Panc1 (cell line): ENCODE measurements around the gene ADRB1. TPM values are rescaled to one million over a fixed set of nuclear protein-coding genes. Genes with fewer than 3 reads are reported as not detected.
A peak's percentile ranks its signal among the peaks of the same experiment; 100 is the strongest.

Source experiments
- ATAC-seq: fragments of 200-7000 bp; cut with Tn5 transposase; 2 replicates; pipeline ENCODE4 v1.9.1; 2020; ENCODE audit warnings: mild to moderate bottlenecking, moderate library complexity
- BruUV-seq: library from RNA; stranded (reverse); fragments of 400-500 nt; replicated peaks from 2 replicates; lab custom pipeline; 2021; lab: Mats Ljungman, UMichigan
- CTCF ChIA-PET: fragments of 300-600 bp; sonication (Branson Sonifier 250); formaldehyde crosslinking; loops from one replicate; lab custom pipeline; 2022; ENCODE audit warnings: antibody characterized with exemption; lab: Charles Lee
- POLR2A ChIA-PET: fragments of 300-600 bp; sonication (Branson Sonifier 250); formaldehyde crosslinking; loops from one replicate; lab custom pipeline; 2022; ENCODE audit warnings: antibody characterized with exemption; lab: Charles Lee
- DNase-seq: peaks from one replicate; pipeline ENCODE4 v3.0.0-alpha.2; 2010; ENCODE audit warnings: low read depth, low spot score
- H3K27ac ChIP-seq: 2 replicates; pipeline ENCODE4 v1.5.1; 2011; ENCODE audit warnings: mild to moderate bottlenecking, low read length, inconsistent platforms
- H3K27me3 ChIP-seq: fragments of 200-500 bp; sonication (Bioruptor generic); 2 replicates; pipeline ENCODE4 v1.6.0; 2014; ENCODE audit warnings: low read length, inconsistent platforms; ENCODE audit not compliant: control insufficient read depth, insufficient read depth
- H3K36me3 ChIP-seq: fragments of 200-500 bp; sonication (Bioruptor generic); 2 replicates; pipeline ENCODE4 v1.5.1; 2014; ENCODE audit warnings: inconsistent platforms, mild to moderate bottlenecking, low read length, moderate library complexity; ENCODE audit not compliant: control insufficient read depth, insufficient read depth
- H3K4me1 ChIP-seq: 2 replicates; pipeline ENCODE4 v1.5.1; 2011; ENCODE audit warnings: inconsistent platforms, mild to moderate bottlenecking, low read length, moderate library complexity; ENCODE audit not compliant: control insufficient read depth, insufficient read depth
- H3K4me3 ChIP-seq, 2 experiments: 2 replicates each; pipeline ENCODE4 v1.5.1; 2011 to 2012; ENCODE audit warnings: low read depth in 2 of 2, low read length in 2 of 2, mild to moderate bottlenecking in 2 of 2, inconsistent platforms in 1 of 2, moderate library complexity in 1 of 2
- H3K9me3 ChIP-seq: fragments of 200-500 bp; sonication (Bioruptor generic); 2 replicates; pipeline ENCODE4 v1.5.1; 2014; ENCODE audit warnings: low read depth, mild to moderate bottlenecking, inconsistent platforms, low read length, moderate library complexity; ENCODE audit not compliant: control insufficient read depth, insufficient read depth
- CTCF ChIP-seq: fragments of 450-650 bp; IDR thresholded peaks from 2 replicates; pipeline ENCODE4 v1.5.1; 2017; ENCODE audit warnings: mild to moderate bottlenecking
- POLR2AphosphoS5 ChIP-seq: IDR thresholded peaks from 2 replicates; pipeline ENCODE4 v1.6.1; 2012; ENCODE audit warnings: mild to moderate bottlenecking, low read depth, low read length, moderate library complexity
- REST ChIP-seq, 2 experiments: IDR thresholded peaks; 2 replicates each; pipeline ENCODE4 v1.6.1; 2011 to 2012; ENCODE audit warnings: low read depth in 2 of 2, control low read depth in 1 of 2, low read length in 1 of 2, mild to moderate bottlenecking in 1 of 2, moderate library complexity in 1 of 2; ENCODE audit not compliant: insufficient read depth in 1 of 2
- SIN3A ChIP-seq: IDR thresholded peaks from 2 replicates; pipeline ENCODE4 v1.6.1; 2012; ENCODE audit warnings: low read depth, mild to moderate bottlenecking, low read length, moderate library complexity, borderline replicate concordance; ENCODE audit not compliant: insufficient read depth
- TCF7L2 ChIP-seq: IDR thresholded peaks from 2 replicates; pipeline ENCODE4 v1.6.1; 2011; ENCODE audit warnings: mild to moderate bottlenecking, low read depth, low read length, inconsistent platforms
- in situ Hi-C: cut with HindIII; loops from 2 replicates; pipeline ENCODE4 v1.10.0; 2016; ENCODE audit warnings: low sequenced_read_pairs, low pct_unique_long_range_greater_than_20kb
- intact Hi-C: fragments of 100-400 bp; cut with micrococcal nuclease; formaldehyde crosslinking; loops from one replicate; pipeline ENCODE4 v1.10.0; 2022; ENCODE audit not compliant: unreplicated experiment
- total RNA-seq: library from RNA; stranded (reverse); gene quantifications from one replicate; pipeline ENCODE4 v1.2.1, GENCODE V29; 2021; ENCODE audit not compliant: unreplicated experiment

ADRB1 gene
- total RNA-seq, 1 experiment from 2014 or later = 12.9 TPM

- CTCF ChIA-PET = no interaction called here
- intact Hi-C loops = no loop called here
- no peak for ATAC-seq
These were observed 22.5 kb upstream of the ADRB1 start for GRCh38 chr10:114021154-114021553.

More at GRCh38 chr10:114021154-114021553, 22.5 kb upstream of the ADRB1 start:
- Histone ChIP-seq H3K27ac (peak overlapping the region; percentile 11; the same call in 1 of the 2 replicates), H3K36me3 (no peaks in the 10 kb centered on the region), H3K27me3 (no peaks in the 10 kb centered on the region), H3K9me3 (no peaks in the 10 kb centered on the region), H3K4me3 (no peak overlapping the region), H3K4me1 (peaks cover 5% of the 10 kb centered on the region)
- POLR2A ChIA-PET = no interaction called here
- no peak for TF ChIP-seq POLR2AphosphoS5
- no peak for TF ChIP-seq CTCF
- TF ChIP-seq TCF7L2 = no peak
- TF ChIP-seq REST (IDR thresholded peaks at IDR 0.05; ENCODE audit: insufficient read depth in 1 of 2, low read depth in 2 of 2, low read length in 1 of 2) = no peak
- no peak for TF ChIP-seq SIN3A
- DNase-seq = no peak
- no TSS peak for BruUV-seq
- in situ Hi-C loops = no loop called here
